HG02610 (cell line): ENCODE data around the gene PODN.

Experiments
- ATAC-seq: cut with Tn5 transposase; IDR thresholded peaks from one replicate; pipeline ENCODE4 v1.9.1; 2021; ENCODE audit warnings: mild to moderate bottlenecking, moderate library complexity; ENCODE audit not compliant: unreplicated experiment

The PODN gene

DNA sequence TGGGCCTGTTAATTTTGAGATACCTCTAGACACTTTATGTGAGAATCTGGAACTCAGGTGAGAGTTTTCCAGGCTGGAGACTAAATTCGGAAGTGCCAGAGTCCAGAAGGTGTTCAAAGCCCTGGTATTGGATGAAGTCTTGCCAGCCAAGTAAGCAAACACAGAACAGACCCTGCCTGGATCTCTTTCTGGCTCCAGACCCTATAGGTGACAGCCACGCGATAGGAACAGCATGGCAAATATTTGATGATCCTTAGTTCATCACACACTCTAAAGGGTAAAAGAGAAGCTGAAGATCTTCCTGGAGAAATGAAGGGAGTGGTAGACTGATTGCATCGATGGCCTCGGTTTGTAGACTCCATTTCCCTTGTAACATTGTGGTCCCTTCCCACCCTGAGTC lies 49.7 kb downstream of the PODN start:
- ATAC-seq: no peak

- no peak for ATAC-seq
These were observed 50.3 kb downstream of the PODN start for GRCh38 chr1:53112271-53112774.

DNA sequence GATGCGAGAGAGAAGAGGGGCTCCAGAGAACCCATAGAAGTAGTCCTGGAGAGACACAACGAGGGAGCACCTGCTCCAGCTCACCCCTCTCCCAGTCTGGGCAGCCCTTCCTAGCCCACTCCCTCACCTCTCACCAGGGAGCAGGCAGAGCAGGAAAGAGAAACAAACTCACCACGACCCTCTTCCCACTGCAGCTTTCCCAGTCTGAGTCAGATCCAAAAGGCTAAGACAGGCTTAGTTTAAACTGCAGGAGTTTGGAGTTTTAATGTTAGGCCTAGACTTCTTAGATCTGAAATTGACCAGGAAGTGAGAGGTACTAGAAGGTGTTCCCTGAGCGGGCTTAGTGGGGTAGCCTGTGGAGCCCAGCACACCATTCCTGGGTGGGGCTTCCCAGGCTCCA lies 50.8 kb downstream of the PODN start:
- no peak for ATAC-seq

DNA sequence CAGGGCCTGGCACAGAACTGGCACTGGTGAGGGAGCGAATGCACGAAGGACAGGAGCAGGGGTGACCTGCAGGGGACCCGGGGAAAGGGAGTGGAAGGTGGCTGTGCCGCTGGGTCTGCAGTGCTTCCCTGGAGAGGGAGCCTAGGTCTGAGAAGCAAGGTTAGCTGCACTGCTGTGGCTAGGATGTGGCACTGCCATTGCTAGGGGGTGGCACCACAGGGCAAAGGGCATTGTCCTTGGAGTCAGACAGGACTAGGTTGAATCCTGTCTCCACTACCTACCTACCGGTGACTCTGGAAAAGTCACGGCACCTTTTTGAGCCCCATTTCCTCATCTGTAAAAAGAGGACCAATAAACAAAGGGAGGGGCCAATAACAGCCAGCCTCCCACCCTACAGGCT lies 52.1 kb downstream of the PODN start:
- no peak for ATAC-seq

DNA sequence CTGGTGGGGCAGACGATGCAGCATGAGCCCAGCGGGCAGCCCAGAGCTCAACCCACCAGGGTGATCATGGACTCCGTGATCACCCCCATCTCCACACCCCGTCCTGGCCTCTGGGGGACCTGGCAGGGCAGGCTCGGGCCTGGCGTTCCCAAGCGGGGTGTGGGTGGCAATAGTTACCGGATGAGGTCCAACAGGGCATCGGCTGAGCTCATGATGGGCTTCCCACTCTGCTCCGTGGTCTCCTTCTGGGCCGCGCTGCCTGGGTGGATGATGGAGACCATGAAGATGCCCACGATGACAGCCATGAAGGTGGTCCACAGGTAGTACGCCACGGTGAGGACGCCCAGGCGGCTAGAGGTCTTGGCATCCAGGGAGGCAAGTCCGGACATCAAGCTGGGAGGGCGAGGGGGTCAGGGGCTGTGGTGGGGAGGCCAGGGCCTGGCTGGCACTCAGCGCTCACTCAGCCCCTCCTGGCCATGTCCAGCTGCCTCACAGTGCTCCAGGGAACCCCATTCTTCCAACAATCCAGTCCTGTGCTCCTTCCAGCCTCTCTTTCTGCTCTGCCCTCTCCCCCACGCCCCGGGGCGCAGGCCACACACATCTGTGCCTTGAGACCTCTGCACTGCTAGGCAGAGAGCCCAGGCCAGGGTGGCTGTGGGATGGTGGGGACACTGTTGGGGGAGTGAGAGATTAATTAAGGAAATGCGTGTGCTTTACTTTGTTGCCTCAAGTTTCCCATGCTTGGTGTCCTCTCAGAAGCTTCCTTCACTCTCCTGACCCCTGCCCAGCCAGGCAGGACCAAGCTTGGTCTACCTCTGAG lies 52.8 kb downstream of the PODN start:
- ATAC-seq: no peak

- no peak for ATAC-seq
These were observed 53.6 kb downstream of the PODN start for GRCh38 chr1:53115403-53116306.

GRCh38 chr1:53116307-53116810 lies 54.3 kb downstream of the PODN start:
- no peak for ATAC-seq

DNA sequence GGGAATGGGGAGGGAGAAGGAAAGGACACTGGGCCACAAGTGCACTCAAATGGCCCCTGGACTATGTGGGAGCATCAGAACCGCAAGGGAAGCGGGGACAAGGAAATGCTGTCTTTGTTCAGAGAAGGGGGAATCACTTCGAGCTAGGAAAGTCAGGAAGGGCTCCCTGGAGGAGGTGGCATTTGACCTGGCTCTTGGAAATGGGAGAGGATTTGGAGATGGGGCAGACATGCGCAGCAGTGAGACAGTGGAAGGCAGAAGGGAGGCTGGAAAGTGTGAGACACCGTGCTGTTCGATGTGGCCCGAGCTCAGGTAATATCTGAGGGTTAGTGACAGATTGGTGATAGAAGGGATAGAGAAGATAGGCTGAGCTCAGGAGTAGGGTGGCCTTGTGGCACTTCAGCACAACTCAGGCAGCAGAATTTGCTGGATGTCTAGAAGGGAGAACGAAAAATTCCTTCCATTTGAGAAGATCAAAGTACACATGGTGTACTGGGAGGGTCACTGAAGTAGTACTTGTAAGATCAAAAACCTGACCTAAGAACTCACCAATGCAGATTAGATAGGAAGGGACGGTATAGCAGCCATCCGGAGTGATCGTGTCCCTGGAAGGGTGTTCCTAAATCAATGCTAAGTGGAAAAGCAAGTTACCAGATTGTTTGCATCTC lies 55.1 kb downstream of the PODN start:
- ATAC-seq: no peak

- no peak for ATAC-seq
These were observed 55.8 kb downstream of the PODN start for GRCh38 chr1:53117836-53118235.

- no peak for ATAC-seq
These were observed 58.6 kb downstream of the PODN start for GRCh38 chr1:53120659-53121058.

DNA sequence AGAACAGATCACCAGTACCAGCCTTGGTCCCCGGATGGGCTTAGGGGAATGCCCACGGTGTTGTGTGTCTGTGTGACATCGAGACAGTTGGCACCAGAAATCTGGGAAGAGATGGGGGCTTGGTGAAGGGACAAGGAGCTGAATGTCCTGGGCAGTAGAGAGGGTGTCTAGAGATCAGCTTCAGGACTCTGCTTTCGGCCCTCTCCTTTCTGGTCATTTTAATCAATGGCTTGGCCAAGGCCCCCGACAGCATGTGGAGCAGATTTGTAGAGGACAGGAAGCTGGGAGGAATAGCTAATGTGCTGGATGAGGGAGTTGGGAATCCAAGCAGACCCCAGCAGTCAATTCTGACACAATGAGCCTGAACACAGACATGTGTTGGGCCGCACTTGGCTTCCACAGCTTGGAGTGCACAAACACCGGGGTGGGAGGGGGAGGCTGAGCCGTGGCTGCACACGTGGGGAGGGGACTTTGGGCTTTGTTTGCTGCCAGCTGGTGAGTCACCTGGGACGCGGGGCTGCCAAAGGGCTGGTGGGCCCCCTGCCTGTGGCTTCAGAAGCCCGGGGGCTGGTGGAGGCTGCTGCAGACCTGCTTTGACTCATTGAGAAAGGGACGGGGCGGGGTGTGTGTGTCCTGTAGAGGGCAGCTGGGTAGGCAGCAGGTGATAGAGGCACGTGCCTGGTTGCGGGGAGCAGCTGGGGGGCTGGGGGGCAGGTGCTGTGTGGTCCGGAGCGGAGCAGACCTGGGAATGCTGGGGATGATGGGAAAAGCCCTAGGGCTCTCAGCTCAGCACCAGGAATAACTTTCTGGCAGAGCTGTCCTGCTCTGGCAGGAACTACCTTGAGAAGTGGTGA lies 59.5 kb downstream of the PODN start:
- no peak for ATAC-seq

DNA sequence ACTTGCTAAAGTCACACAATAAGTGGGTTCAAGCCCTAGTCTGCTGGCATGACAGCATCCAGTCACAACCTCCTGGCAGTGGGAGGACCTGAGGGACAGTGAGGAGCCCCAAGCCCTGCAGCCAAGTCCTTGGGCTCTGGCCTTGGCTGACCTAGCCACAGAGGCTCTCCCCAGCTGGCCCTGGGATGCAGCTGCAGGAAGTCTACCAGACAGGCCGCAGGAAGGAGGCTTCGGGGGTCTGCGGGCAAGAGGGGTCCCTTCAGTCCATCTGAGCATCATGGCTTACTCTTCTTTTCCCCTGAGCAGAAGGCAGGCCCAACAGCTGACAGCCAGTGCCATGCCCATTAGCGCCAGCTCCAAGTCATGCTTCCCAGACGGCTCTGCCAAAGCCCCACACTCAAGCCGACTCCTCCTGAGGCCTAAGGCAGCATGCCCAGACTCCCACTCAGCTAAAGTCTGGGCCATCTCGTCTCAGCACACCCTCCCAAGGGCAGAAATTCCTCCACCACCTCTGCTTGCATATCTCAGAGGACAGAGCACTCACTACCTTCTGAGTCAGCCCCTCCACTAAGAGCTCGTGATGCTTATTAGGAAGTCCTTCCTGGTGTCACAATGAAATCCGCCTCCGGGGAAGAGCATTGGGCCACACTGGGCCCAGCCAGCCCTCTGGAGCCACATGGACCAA lies 60.3 kb downstream of the PODN start:
- no peak for ATAC-seq

DNA sequence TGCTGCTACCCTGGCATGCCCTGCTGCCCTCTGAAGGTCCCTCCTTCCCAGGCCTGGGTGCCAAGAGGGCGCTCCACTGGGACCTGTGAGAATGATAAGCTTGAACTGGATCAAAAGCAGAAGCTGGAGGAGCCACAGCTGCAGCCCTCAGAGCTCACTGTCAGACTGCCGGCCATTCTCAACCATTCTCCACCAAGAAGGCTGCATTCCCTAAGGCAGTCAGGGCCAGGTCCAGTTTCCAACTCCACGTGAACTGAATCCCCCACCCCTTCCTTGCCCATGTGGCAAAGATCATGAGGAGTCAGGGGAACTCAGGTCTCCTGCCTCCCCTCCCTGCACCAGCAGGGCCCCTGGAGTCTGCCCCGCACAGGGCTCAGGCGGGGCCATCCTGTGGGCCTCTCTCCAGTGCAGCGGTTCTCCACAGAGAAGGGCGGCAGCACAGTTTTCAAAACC lies 61.0 kb downstream of the PODN start:
- no peak for ATAC-seq

DNA sequence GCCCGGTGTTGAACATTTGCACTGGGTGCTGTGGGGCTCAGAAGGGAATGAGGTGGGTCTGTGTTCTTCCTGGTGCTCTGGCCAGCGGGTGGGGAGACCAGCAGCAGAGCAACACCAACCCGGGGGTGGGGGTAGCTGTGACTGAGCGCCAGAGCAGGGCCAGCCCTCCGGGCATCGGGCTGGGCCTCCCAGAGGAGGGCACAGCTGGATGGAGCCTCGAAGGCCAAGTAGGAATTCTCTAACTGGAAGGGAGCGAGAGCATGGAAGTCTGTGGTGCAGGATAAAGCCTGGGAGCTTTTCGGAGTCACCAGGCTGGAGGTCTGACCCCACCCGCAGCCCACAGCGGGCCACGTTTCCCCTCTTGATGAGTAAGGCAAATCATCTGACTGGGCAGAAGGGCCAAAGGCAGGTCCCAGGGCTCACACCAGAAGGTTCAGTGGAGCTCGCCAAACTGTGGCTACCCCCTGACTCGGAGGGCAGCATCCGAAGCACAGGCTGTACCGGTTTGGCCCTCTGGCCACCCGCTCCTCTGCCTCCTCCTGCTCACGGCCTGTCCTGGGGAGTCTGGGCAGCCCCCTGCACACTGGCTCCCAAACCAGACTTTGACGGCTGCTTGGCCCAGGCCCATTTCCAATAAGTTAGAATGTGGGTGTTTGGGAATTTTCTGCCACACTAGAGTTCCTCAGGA lies 61.6 kb downstream of the PODN start:
- no peak for ATAC-seq

DNA sequence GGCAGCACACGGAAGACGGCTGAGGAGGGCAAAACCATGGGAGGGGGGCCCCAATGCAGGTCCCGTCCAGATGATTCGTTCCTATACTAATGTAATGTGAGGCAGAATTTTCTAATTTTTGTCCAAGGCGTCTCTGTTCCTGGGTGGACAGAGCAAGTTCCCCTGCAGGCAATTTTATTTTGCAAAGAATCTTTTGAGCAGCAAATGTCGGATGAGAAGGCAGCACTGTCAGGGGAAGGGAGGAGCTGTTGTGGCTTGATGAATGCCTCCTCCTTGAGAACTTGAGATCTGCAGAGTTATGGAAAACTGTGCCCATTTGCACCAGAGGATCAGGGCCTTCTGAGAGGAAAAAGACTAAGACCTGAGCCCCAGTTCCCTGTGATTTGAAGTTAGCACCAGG lies 63.1 kb downstream of the PODN start:
- ATAC-seq: no peak

DNA sequence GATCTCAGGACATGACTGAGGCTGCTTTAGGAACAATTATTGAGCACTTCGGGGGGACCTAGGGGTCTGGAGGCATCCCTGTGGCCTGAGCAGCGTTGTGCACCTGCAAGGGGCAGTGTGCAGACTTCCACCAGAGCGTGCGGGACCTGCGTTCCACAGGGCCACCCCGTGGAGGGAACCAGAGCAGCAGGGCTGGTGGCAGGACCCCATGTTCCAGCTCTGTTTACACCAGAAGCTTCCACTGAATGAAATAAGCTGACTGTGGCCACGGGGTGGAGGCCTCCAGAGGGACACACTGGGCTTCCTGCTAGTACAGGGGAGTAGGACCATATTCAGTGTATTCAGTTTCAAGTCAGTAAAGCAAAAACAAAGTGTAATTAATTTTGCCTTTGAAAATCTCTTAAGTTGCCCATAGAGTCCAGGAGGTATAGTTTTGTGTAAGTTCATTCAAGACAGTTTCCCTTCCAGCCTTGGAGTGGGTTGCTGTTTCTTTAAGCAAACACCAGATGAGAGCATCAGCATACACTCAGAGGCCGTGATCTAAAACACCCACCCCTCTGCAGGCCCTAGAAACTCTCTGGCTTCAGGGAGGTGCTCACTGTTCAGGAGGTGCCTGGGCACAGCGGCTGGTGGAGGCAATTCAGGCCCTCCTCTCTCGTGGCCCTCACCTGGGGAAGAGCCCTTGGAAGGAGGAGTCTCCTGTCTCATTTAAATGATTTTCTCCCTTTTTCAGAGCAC lies 63.8 kb downstream of the PODN start:
- no peak for ATAC-seq

DNA sequence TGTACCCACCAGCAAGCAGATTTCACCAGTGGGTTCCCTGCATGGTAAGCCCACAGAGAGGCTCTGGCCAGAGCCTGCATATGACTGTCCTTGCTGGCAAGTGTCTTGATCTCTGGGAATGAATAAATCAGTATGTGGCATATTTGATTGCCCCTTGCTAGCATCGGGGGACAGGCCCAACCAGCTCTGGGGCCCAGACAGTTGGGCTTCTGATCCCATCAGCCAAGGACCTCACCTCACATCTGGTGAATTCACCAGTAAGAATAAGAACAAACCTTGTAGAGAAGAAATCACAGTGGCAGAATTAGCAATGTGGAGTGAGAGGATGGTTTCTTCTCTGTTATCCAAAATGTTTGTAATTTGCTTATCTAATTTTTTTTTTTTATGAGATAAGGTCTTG lies 64.5 kb downstream of the PODN start:
- no peak for ATAC-seq

GRCh38 chr1:53127546-53127945 lies 65.5 kb downstream of the PODN start:
- no peak for ATAC-seq
